Pericardium fibroblast (primary cell): ENCODE measurements around the gene UBXN2A. TPM values are rescaled to one million over a fixed set of nuclear protein-coding genes. Genes with fewer than 3 reads are reported as not detected.

Experiments used
- total RNA-seq: library from RNA; depleted of rRNA; stranded (reverse); fragments of >200 nt; gene quantifications from 2 replicates; pipeline ENCODE4 v1.2.3, GENCODE V29; 2015

Gene UBXN2A, protein sequence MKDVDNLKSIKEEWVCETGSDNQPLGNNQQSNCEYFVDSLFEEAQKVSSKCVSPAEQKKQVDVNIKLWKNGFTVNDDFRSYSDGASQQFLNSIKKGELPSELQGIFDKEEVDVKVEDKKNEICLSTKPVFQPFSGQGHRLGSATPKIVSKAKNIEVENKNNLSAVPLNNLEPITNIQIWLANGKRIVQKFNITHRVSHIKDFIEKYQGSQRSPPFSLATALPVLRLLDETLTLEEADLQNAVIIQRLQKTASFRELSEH
- 9.6 and 13.5 TPM in 2 replicates for total RNA-seq

GRCh38 chr2:23939987-23940717 is at the start of gene UBXN2A:
TSS of gene UBXN2A (plus strand) at chr2:23940463. CDS start at chr2:23958315, 17,852 bp downstream.

GRCh38 chr2:23926750-23927571 is 13.3 kb upstream of the UBXN2A start, which contains the start of gene ATAD2B:
TSS of gene ATAD2B (minus strand) at chr2:23927123. CDS start at chr2:23926770, 353 bp downstream.

GRCh38 chr2:24009680-24010476 is 69.6 kb downstream of the UBXN2A start, which contains the start of gene MFSD2B:
TSS of gene MFSD2B (plus strand) at chr2:24010085. CDS start at chr2:24010097, 12 bp downstream.

GRCh38 chr2:24046930-24047702 is 106.9 kb downstream of the UBXN2A start, which contains the start of gene WDCP:
TSS of gene WDCP (minus strand) at chr2:24047391. CDS start at chr2:24039494, 7,897 bp downstream.

GRCh38 chr2:24049485-24050021 is 109.3 kb downstream of the UBXN2A start, which contains the start of gene FKBP1B:
TSS of gene FKBP1B (plus strand) at chr2:24049741. CDS start at chr2:24049850, 109 bp downstream.

Other genes starting within 250 kb of the UBXN2A start
- gene ATAD2B, start 13.3 kb upstream of the UBXN2A start, total RNA-seq = 3.4 and 4.3 TPM in 2 replicates
- 0.60 TPM in 1 of 2 replicates, not detected in the other for gene MFSD2B, start 69.6 kb downstream of the UBXN2A start, total RNA-seq
- 3.9 and 4.6 TPM in 2 replicates for gene WDCP, start 106.9 kb downstream of the UBXN2A start, total RNA-seq
- gene FKBP1B, start 109.3 kb downstream of the UBXN2A start, total RNA-seq = 4.8 and 9.5 TPM in 2 replicates
- gene SF3B6, start 135.9 kb downstream of the UBXN2A start, total RNA-seq = 126 and 127 TPM in 2 replicates
- 51.0 and 52.5 TPM in 2 replicates for gene TP53I3, start 144.4 kb downstream of the UBXN2A start, total RNA-seq
- gene PFN4, start 182.9 kb downstream of the UBXN2A start, total RNA-seq = 0.68 TPM in 1 of 2 replicates, not detected in the other
- gene FAM228B, start 183.0 kb downstream of the UBXN2A start, total RNA-seq = 2.8 and 12.3 TPM in 2 replicates
- 0.58 and 0.77 TPM in 2 replicates for gene FAM228A, start 234.6 kb downstream of the UBXN2A start, total RNA-seq